GM18861 (cell line): ENCODE data around the gene ENOX2.
"Not testable (repeated sequence)": the region's sequence is repeated elsewhere in the genome, so short reads cannot be mapped to it uniquely, and the experiment has no call there.

Experiments used
- ATAC-seq: cut with Tn5 transposase; IDR thresholded peaks from one replicate; pipeline ENCODE4 v1.9.1; 2021; ENCODE audit not compliant: unreplicated experiment

The ENOX2 gene

DNA sequence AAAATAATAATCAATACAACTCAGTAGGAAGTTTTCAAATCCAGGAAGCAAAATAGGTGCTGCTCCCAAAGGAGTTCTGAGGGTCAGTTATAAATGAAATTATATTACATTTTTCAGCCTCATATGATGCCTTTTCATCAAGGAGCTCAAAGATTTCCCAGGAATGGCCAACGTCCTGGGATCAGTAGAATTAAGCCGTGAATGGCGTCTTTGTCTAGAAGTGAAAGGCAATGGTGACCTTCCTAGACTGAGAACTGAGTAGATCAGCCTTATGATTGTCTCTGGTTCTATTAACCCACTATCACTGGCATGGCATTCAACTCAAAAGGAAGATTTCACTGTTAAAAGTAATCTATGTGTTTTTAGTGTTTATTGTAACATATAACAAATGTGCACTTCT is 74.4 kb downstream of the ENOX2 start:
- no peak for ATAC-seq

DNA sequence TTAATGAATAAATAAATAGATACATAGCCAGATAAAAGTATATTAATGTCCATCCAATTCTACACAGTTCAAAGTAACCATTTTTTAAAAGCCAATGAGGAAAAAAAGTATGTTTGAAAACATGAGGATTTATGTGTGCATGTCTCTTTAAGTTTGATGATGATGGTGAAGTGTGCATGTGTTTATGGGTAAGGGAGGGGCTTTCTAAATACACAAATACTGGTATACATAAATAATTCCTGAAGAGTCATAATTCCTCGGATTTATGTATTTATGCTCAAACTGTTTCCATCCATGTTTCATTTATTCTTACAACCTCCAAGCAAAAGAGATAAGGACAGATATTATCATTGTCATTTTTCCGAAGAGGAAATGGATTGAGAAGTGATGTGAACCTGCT is 75.4 kb downstream of the ENOX2 start:
- ATAC-seq: no peak

DNA sequence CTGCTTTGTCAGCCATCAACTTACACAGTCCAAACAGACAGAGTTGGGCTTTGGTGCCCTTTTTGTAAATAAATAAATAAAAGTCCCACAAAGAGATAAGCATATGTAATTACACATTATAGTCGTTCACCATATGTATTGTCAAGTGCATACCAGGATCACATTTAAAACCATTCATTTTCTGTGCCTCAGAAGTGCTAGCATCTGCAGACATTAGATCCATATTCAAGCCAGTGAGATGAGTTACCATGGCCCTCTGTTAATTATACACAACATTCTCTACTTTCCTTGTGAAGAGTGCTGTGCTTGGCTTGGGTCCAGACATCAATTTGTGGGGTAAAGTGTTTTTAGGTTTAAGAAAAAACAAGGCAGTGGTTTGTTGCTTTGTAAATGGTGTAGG is 76.8 kb downstream of the ENOX2 start:
- no peak for ATAC-seq

DNA sequence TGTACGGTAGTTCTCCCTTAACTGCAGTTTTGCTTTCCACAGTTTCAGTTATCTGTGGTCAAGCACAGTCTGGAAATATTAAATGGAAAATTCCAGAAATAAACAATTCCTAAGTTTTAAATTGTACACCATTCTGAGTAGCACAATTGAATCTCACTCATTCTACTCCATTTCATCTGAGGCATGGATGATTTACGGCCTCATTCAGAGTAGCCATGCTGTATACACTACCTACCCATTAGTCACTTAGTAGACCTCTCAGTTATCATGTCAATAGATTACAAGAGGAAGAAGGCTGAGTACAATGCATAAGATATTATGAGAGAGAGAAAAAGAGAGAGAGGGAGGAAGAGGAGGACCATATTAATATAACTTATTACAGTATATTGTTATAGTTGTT is 77.5 kb downstream of the ENOX2 start:
- ATAC-seq: no peak

DNA sequence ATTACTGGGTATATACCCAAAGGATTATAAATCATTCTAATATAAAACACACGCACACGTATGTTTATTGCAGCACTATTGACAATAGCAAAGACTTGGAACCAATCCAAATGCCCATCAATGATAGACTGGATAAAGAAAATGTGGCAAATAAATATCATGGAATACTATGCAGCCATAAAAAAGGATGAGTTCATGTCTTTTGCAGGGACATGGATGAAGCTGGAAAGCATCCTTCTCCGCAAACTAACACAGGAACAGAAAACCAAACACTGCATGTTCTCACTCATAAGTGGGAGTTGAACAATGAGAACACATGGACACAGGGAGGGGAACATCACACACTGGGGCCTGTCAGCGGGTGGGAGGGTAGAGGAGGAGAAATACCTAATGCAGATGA is 83.6 kb downstream of the ENOX2 start:
- not testable (repeated sequence) for ATAC-seq

DNA sequence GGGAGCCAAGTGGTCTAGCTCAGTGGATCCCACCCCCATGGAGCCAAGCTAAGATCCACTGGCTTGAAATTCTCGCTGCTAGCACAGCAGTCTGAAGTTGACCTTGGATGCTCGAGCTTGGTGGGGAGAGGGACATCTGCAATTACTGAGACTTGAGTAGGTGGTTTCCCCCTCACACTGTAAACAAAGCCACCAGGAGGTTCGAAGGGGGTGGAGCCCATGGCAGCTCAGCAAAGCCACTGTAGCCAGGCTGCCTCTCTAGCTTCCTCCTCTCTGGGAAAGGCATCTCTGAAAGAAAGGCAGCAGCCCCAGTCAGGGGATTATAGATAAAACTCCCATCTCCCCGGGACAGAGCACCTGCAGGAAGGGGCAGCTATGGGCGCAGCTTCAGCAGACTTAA is 89.1 kb downstream of the ENOX2 start:
- ATAC-seq: not testable (repeated sequence)

DNA sequence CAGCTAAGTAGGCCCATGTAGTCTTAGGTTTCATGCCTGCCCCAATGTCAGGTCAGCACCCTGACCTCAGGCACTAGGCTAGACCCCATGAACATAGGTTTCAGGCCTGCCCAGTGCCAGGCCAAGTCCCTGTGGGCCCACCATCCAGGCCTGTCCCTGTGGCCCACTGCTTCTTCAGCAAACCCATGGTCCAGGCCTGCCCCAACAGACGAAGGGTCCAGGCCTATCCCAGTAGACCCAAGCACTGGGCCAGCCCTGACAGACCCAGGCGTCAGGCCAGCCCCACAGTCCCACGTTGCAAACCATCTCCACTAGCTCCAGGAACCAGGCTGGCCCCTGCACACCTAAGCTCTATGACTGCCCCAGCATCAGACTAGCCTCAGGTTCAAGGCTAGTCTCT is 92.4 kb downstream of the ENOX2 start:
- no peak for ATAC-seq

DNA sequence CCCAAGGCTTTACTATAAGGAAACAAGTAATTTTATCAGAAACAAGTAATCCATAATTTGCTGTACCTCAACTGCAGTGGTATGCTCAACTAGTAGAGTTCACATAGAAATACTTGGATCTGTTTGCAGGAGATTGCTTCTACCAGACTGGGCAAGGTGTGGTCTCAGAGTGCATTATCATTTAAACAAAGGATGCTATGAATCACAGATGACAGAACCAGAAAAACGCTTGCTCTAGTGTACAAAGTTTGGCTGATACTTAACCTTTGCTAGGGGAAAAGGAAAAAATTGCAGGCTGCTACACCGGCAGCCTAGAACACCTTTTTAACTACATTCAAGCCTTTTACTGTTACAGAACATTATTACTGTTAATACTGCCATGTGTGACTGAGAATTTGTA is 97.1 kb downstream of the ENOX2 start:
- no peak for ATAC-seq

DNA sequence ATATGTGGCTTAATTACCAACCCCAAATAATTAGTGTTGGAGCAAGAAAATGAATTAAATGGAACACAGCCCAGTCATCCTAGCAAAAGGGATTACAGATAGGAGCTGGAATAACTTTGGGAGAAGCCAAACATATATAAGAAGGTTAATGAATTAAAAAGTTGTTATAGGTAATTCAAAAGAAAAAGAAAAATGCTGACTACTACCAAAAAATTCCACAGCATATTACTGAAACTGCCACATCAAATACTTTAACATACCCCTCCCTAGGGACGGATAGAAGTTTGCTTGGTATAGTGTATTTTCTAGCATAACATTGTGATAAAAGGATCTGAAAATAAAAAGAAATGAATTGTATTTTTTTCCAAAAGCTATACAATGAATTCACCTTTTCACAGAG is 99.5 kb downstream of the ENOX2 start:
- ATAC-seq: no peak

DNA sequence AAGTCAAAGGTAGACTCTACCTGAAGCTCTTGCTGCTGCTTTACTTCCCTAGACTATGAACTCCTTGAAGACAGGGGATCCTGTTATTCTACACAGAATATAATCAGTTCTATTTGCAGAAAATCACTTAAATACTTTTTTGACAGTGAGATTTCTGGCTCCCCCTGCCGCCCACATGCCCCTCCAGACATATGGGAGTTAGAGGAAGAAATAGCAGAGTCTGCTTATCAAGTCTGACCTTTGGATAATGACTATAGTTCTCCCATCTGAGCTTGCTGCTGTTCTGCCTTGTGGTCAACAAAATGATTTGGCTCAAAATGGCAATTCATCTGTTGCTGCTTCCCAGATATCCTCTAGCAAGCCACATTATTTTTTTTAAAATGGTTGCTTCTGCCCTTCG is 101.1 kb downstream of the ENOX2 start:
- no peak for ATAC-seq

DNA sequence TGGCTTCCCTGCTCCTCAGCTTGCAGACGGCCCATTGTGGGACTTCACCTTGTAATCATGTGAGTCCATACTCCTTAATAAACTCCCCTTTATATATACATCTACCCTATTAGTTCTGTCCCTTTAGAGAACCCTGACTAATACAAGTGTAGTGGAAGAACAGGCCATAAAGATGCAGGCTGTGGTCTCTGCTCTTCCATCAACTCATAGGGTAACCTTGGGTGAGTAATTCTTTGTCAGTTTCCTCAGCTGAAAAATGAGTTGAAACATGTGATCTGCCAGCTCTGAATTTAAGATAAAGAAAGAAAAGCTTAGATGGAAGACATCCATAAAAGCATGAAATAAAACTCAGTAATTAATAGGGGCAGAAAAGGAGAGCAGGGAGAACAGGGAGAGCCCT is 103.6 kb downstream of the ENOX2 start:
- no peak for ATAC-seq

DNA sequence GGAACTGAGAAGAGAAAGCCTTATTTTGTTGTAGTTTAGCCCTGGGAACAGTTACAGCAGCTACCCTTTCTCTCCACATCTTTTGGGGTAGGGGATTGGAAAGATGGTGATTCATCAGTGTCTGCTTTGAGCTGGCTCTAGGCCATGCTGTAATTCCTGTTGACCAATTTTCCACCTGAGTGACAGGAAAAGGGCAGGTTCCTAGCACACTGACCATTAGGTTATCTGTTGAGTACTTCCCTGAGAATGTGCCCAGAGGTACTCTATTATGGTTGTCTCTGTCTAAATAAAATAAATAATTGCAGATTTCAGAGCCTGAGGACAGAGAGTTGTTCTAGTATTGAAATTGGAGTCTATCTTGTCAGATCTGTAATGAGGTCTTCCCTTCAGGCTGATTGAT is 109.0 kb downstream of the ENOX2 start:
- no peak for ATAC-seq

DNA sequence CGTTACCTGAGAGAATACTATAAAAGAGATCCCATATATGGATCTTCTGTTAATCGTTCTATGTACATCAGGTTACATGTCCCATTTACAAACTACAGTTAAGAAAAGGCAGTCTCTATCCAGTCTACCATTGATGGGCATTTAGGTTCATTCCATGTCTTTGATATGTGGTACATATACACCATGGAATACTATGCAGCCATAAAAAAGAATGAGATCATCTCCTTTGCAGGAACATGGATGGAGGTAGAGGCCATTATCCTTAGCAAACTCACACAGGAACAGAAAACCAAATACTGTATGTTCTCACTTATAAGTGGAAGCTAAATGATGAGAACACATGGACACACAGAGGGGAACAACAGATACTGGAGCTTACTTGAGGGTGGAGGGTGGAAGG is 111.1 kb downstream of the ENOX2 start:
- ATAC-seq: not testable (repeated sequence)

DNA sequence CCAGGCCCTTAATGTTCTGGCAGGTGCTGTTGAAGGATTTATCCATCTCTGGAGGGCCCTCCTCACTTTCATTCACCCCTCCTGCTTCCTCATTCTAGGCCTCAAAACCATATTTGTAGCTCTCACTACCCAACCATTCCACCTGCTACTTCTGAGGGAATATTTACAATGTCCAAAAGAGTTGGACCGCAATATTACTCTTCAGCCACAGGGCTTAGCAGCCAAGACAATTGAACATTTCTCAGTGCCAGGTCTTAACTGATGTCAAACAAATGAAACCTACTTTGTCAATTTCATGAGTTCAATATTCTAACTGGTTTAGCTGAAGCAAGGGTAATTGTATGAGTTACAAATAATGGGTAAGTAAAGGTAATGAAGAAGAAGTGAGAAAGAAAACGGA is 113.2 kb downstream of the ENOX2 start:
- no peak for ATAC-seq

DNA sequence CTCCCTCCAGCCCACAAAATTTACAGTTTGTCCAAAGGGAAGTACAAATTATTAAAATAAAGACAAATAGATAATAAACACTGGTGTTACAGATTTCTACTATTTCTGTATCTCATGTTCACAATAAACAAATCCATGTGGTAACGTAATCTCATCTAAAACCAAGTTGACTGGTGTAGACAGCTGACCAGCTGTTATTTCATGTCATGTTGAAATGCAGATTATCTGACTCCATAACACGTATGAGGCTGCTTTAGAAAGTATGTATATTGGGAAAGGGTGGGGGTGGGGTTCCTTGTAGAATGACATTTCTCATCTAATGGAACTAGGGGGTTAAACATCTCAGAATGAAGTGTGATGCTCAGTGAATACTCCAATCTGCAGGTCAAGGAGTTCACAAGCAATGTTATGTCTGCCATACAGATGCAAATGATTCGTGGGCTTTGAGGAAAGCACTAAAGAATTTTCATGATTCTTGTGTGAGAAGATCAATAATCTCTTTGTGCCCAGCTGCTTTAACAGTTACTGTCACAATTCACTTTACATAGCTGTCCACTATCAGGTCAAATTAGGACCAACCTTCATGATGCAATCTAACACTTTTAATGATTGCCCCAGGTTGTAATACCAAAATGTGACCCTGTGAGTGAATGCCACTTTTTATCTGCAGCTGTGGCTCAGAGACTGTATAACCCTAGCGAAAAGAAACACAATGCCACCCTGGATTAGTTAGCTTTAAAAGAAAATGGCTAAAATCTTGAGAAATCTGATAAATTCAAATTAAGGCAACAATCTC is 114.0 kb downstream of the ENOX2 start:
- ATAC-seq: no peak

DNA sequence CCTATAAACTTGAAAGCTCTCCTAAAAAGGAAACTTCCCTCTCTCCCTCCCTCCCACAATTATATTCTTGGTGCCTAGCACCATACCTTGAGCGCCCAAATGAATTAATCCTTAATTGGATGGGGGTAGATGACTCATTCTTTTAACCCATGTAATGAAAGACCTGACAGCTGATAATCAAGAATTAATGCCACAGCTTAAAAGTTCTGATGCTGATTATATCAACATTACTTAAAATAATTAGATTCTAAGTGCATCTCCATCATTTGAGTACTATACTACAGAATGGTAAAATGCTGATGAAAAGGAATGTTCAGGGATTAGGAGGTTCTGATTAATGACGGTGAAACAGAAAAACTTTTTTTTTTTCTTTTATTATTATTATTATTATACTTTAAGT is 117.0 kb downstream of the ENOX2 start:
- ATAC-seq: no peak

DNA sequence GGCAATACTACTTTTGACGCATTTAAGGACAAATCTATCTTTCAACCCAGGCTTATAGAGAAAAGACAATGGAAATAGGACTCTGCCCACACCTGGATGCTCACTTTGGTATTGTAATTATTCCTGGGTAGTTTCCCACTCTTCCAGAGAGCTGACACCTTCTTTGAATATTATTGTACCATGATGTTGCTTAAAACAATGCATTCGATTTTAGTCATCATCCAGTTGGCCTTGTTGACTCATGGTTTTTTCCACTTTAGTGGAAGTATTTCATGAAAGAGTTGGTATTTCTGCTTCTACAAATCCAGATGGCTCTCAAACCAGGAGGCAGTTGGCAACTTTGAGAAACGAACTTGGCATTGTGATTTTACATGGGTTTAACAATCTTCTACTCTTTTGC is 124.2 kb downstream of the ENOX2 start:
- ATAC-seq: no peak

DNA sequence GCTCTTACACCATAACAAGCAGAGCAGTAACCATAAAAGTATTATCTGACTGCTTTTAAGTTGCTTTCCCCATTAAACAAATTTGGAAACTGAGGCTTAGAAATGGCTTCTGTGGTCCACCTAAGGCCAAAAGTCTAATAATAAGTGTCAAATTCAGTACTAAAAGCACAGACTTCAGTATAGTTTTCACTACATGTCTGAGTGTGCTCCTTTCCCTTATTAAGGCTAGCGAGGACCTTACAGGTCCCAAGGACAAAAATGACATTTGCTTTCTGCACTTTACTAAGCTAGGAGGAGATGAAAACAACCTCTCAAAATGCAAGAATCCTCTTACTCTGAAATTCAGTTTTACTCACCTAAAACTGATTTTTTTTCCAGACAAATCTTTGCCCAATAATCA is 127.2 kb downstream of the ENOX2 start:
- no peak for ATAC-seq

DNA sequence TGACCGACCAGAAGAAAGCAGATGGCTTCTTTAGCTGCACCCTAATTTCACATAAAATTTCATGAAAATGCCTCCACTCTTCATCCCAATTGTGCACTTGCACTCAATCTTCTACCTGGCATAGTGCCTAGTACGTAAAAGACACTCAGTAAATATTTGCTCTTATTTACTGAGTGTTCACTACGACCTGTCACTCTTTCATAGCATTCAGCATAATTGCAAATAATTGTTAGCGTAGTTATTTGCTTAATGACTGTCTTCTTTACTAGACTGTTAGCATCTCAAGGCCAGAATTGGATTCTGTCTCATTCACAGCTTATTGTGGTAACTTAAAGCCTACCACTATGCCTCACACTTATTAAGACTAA is 130.2 kb downstream of the ENOX2 start:
- no peak for ATAC-seq

DNA sequence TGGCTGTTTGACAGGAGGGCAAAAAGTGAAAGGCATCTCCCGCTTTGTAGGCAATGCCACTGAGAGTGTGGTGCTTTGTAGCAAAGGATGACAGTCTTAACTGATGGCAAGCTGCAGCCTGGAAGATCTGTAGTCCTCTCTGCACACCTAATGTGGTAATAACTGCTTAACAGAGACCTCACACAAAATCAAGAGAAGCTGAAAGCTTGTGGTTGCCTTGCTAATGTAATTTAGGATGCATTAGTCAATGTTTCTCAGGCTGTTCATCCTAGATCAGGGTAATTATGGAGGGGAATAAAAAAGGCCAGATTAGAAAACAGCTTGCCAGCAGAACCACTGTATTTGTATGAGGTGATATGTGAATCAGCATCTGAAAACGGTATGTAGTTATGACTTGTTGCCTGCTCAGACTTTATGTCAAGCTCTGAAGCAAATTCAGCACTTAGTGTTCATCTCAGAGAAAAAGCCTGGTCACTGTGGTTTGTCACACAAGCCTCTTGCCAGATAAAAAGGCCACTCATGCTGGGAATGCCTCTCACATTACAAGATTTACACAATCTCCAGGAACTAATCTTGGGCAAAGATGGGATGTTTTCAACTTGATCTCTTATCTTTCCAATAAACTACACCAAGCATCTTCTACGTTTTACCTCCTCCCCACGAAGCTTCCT is 130.8 kb downstream of the ENOX2 start:
- no peak for ATAC-seq

DNA sequence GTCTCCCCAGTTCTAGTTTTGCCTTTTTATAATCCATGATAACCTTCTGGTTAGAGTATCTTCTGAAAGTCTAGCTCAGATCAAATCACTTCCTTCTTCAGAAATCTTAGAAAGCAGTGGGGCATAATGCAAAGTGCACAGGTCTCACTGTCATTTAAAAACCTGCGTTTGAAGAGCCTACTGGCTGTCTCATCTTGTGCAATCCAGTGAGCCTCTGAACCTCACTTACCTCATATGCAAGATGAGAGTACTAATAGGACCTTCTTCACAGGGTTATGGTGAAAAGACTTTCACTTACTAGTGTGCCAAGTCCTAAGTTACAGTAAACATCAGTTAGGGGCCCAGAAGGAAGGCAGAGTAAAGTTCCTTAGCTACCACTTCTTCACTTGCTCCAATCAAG is 131.4 kb downstream of the ENOX2 start:
- ATAC-seq: no peak

DNA sequence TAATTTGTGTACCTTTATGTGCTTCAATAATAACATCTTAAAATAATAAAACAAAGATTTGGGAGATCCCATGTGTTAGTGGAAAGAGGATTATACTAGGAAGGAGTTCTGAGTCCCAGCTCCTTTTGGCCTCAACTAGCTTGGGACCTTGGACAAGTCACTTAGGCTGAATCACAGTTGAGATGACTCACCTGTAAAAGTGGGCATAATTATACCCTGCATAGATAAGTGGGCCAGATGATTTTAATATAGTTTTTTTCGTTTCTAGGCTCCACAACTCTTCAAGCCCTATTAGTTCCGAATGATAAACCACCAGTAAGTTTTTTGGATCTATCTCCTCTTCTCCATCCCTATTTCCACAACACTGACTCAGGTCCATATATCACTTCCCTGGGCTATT is 131.8 kb downstream of the ENOX2 start:
- no peak for ATAC-seq

DNA sequence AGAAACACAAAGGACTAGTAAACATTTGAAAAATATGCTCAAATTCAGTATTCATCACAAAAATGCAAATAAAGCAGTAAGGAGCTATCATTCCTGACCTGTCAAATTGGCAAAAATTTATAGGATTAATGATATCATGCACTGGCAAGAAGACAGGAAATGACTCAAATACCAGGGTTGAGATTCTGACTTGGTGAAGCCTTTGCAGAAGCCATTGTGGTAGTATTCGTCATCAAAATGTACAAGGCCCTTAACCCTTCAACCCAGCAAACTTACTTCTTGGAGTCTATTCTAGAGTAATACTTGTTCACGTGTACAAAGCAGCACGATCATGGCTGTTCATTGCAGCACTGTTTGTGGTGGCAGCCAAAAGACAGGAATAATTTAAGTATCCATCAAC is 132.4 kb downstream of the ENOX2 start:
- no peak for ATAC-seq
